Esophagus muscularis mucosa (tissue), 4 donors: ENCODE measurements around the gene IP6K3. TPM values are rescaled to one million over a fixed set of nuclear protein-coding genes. Genes with fewer than 3 reads are reported as not detected.

Experiments used
- DNase-seq: peaks from one replicate; pipeline ENCODE4 v3.0.0-alpha.2; 2017; ENCODE audit errors: extremely low spot score
- H3K27ac ChIP-seq, 4 donors: fragments of 200-600 bp; sonication (generic); replicated peaks in 1 of 4; 1 replicate in 3 of 4; 2 replicates in 1 of 4; pipeline ENCODE4 v1.5.1; 2016 to 2019; ENCODE audit warnings: mild to moderate bottlenecking in 1 of 4
- H3K27me3 ChIP-seq, 4 donors: fragments of 200-600 bp; sonication (generic); one replicate each; pipeline versions ENCODE4 v1.5.1 to v1.6.0; 2016 to 2019
- H3K36me3 ChIP-seq, 4 donors: fragments of 200-600 bp; sonication (generic); one replicate each; pipeline ENCODE4 v1.5.1; 2016 to 2019
- H3K4me1 ChIP-seq, 4 donors: fragments of 200-600 bp; sonication (generic); one replicate each; pipeline ENCODE4 v1.5.1; 2016 to 2019
- H3K4me3 ChIP-seq, 4 donors: fragments of 200-600 bp; sonication (generic); 1 replicate in 2 of 4; 2 replicates in 2 of 4; pipeline ENCODE4 v1.5.1; 2016 to 2019; ENCODE audit warnings: mild to moderate bottlenecking in 4 of 4, moderate library complexity in 1 of 4
- H3K9me3 ChIP-seq, 4 donors: fragments of 200-600 bp; sonication (generic); 1 replicate in 3 of 4; 2 replicates in 1 of 4; pipeline ENCODE4 v1.5.1; 2016 to 2019
- CTCF ChIP-seq, 3 experiments: fragments of 200-600 bp in 2 of 3; fragments of 450-650 bp in 1 of 3; sonication (generic) in 2 of 3; IDR thresholded peaks; one replicate each; pipeline ENCODE4 v1.5.1; 2017 to 2019; ENCODE audit warnings: antibody characterized with exemption in 3 of 3, mild to moderate bottlenecking in 2 of 3, moderate library complexity in 1 of 3
- EP300 ChIP-seq: sonication (generic); formaldehyde crosslinking; IDR thresholded peaks from one replicate; pipeline ENCODE4 v1.6.1; 2017; ENCODE audit warnings: antibody characterized with exemption
- POLR2A ChIP-seq: fragments of 450-650 bp; IDR thresholded peaks from one replicate; pipeline ENCODE4 v1.6.1; 2017; ENCODE audit warnings: antibody characterized with exemption, moderate library complexity, mild to moderate bottlenecking, low read depth
- POLR2AphosphoS5 ChIP-seq, 2 donors: sonication (generic); formaldehyde crosslinking; IDR thresholded peaks; one replicate each; pipeline ENCODE4 v1.6.1; 2017; ENCODE audit warnings: antibody characterized with exemption in 2 of 2
- WGBS: methylation state at CpG from one replicate; pipeline ENCODE4 v1.1.5; 2018; 5-methylcytosine and 5-hydroxymethylcytosine counted together
- intact Hi-C: fragments of 100-400 bp; cut with DNase I; formaldehyde crosslinking; loops from one replicate; pipeline ENCODE4 v1.15.1; 2023
- total RNA-seq, 4 donors: library from RNA; depleted of rRNA; stranded (reverse); fragments of >200 nt; gene quantifications; one replicate each; pipeline versions ENCODE4 v1.1.0 to v1.2.1, GENCODE V29; 2016

Gene IP6K3
- 1 to 10 TPM; 1.2 to 2.8 (median 1.7) TPM for total RNA-seq

- H3K27me3 ChIP-seq: peaks cover 0 to 45% (median 0%) of the 10 kb centered on the region in 4 donors
- no CpG with 5 or more reads among the region's 10 CpGs for WGBS
- peaks cover 0 to 20% (median 7%) of the 10 kb centered on the region in 4 donors for H3K4me1 ChIP-seq
- H3K36me3 ChIP-seq: no peaks in the 10 kb centered on the region
- H3K27ac ChIP-seq: peak within 1 kb of the TSS; percentile 47 to 57 (median 50)
- H3K9me3 ChIP-seq: no peaks in the 10 kb centered on the region
- no peak for TF ChIP-seq CTCF (IDR thresholded peaks at IDR 0.05)
- peak in 1 of 2 donors; percentile 65 for TF ChIP-seq POLR2AphosphoS5 (IDR thresholded peaks at IDR 0.05)
- TF ChIP-seq EP300: no peak
- TF ChIP-seq POLR2A: peak; percentile 65
- DNase-seq: no peak
- intact Hi-C loops: no loop called here
- peak within 1 kb of the TSS; percentile 33 to 46 (median 34) for H3K4me3 ChIP-seq
Observed at GRCh38 chr6:33746651-33747100, at the start of gene IP6K3. IP6K3 (minus strand) TSS chr6:33746905; CDS start chr6:33735476, 11,429 bp downstream.

GRCh38 chr6:33794910-33795623 lies 48.4 kb upstream of the IP6K3 start:
- no peak overlapping the region for H3K27ac ChIP-seq
- DNase-seq: no peak
- no peak overlapping the region for H3K4me3 ChIP-seq
- H3K27me3 ChIP-seq: peaks cover 0 to 56% (median 3%) of the 10 kb centered on the region in 4 donors
- no peaks in the 10 kb centered on the region for H3K36me3 ChIP-seq
- TF ChIP-seq POLR2AphosphoS5 (IDR thresholded peaks at IDR 0.05) (no peak), CTCF (IDR thresholded peaks at IDR 0.05) (no peak), POLR2A (no peak), EP300 (no peak)
- no peaks in the 10 kb centered on the region for H3K4me1 ChIP-seq
- H3K9me3 ChIP-seq: no peaks in the 10 kb centered on the region
- WGBS: 43% methylated on average over 10 of the region's 14 CpGs
- intact Hi-C loops: no loop called here

GRCh38 chr6:33792981-33793380 lies 46.3 kb upstream of the IP6K3 start:
- no peaks in the 10 kb centered on the region for H3K36me3 ChIP-seq
- intact Hi-C loops: no loop called here
- DNase-seq: no peak
- 60% methylated on average over 10 of the region's 10 CpGs for WGBS
- H3K4me3 ChIP-seq: no peak overlapping the region
- H3K27me3 ChIP-seq: peaks cover 0 to 35% (median 3%) of the 10 kb centered on the region in 4 donors
- TF ChIP-seq EP300: no peak
- no peak for TF ChIP-seq POLR2A
- TF ChIP-seq CTCF (IDR thresholded peaks at IDR 0.05): no peak
- TF ChIP-seq POLR2AphosphoS5 (IDR thresholded peaks at IDR 0.05): no peak
- no peaks in the 10 kb centered on the region for H3K9me3 ChIP-seq
- peaks cover 3 to 9% (median 6%) of the 10 kb centered on the region in 4 donors for H3K4me1 ChIP-seq
- no peak overlapping the region for H3K27ac ChIP-seq

- intact Hi-C loops: no loop called here
- 85% methylated on average over 7 of the region's 7 CpGs for WGBS
- no peak for TF ChIP-seq POLR2AphosphoS5 (IDR thresholded peaks at IDR 0.05)
- TF ChIP-seq EP300: no peak
- TF ChIP-seq POLR2A: no peak
- TF ChIP-seq CTCF (IDR thresholded peaks at IDR 0.05): no peak
Observed at GRCh38 chr6:33791620-33792019, 44.9 kb upstream of the IP6K3 start.

More at GRCh38 chr6:33791620-33792019, 44.9 kb upstream of the IP6K3 start:
- Histone ChIP-seq H3K4me1 (peaks cover 17 to 22% (median 19%) of the 10 kb centered on the region in 4 donors), H3K27ac (no peak overlapping the region), H3K27me3 (peaks cover 0 to 21% (median 3%) of the 10 kb centered on the region in 4 donors), H3K4me3 (no peak overlapping the region), H3K36me3 (no peaks in the 10 kb centered on the region), H3K9me3 (no peaks in the 10 kb centered on the region)
- no peak for DNase-seq
